ENCODE data around the gene RAB44.

GRCh38 chr6:36660771-36661471 lies 36.7 kb upstream of the RAB44 start:
- TF ChIP-seq EZH2 (IDR thresholded peaks at IDR 0.05; ENCODE audit: borderline replicate concordance, low read length) = no peak
- TF ChIP-seq, protein P1, sequence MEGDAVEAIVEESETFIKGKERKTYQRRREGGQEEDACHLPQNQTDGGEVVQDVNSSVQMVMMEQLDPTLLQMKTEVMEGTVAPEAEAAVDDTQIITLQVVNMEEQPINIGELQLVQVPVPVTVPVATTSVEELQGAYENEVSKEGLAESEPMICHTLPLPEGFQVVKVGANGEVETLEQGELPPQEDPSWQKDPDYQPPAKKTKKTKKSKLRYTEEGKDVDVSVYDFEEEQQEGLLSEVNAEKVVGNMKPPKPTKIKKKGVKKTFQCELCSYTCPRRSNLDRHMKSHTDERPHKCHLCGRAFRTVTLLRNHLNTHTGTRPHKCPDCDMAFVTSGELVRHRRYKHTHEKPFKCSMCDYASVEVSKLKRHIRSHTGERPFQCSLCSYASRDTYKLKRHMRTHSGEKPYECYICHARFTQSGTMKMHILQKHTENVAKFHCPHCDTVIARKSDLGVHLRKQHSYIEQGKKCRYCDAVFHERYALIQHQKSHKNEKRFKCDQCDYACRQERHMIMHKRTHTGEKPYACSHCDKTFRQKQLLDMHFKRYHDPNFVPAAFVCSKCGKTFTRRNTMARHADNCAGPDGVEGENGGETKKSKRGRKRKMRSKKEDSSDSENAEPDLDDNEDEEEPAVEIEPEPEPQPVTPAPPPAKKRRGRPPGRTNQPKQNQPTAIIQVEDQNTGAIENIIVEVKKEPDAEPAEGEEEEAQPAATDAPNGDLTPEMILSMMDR (conservative IDR thresholded peaks at IDR 0.05 in 1 of 2, IDR thresholded peaks at IDR 0.05 in 1 of 2; ENCODE audit: extremely low read depth in 1 of 2, insufficient read depth in 1 of 2, low read depth in 1 of 2, low read length in 2 of 2) = no peak

Measured in mammary epithelial cell (primary cell).